NAMALWA (cell line): ENCODE results near the gene BCAP31.
A peak's percentile ranks its signal among the peaks of the same experiment; 100 is the strongest.
"Not testable (repeated sequence)": the region's sequence is repeated elsewhere in the genome, so short reads cannot be mapped to it uniquely, and the experiment has no call there.

ENCODE experiments used
- DNase-seq: peaks from one replicate; pipeline ENCODE4 v3.0.0-alpha.2; 2015; ENCODE audit warnings: low spot score

The BCAP31 gene

DNA sequence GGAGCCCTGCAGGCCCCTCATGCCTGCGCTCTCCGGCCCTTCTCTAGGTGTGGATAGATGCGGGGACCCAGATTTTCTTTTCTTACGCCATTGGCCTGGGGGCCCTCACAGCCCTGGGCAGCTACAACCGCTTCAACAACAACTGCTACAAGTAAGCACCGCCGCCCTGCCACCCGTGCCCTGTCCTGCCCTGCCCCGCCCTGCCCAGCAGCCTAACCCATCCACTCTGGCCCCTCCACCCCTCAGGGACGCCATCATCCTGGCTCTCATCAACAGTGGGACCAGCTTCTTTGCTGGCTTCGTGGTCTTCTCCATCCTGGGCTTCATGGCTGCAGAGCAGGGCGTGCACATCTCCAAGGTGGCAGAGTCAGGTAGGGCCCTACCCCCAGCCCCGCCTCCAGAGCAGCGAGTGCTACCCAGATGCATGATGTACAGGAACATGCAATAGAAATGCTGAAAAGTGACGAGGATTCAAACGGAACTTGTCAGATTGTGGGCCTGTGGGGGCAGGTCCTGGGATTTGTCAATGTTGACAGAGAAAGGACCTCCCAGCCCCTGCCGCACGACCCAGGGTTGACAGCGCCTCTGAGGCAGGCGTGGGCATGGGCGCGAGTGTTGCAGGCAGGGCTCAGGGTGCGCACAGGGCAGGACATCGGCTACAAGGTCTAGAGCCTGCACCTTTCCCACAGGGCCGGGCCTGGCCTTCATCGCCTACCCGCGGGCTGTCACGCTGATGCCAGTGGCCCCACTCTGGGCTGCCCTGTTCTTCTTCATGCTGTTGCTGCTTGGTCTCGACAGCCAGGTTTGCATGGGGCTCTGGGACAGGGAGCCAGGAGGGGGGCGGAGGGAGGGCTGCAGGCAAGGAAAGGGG is 30.7 kb downstream of the BCAP31 start:
- no peak for DNase-seq

DNA sequence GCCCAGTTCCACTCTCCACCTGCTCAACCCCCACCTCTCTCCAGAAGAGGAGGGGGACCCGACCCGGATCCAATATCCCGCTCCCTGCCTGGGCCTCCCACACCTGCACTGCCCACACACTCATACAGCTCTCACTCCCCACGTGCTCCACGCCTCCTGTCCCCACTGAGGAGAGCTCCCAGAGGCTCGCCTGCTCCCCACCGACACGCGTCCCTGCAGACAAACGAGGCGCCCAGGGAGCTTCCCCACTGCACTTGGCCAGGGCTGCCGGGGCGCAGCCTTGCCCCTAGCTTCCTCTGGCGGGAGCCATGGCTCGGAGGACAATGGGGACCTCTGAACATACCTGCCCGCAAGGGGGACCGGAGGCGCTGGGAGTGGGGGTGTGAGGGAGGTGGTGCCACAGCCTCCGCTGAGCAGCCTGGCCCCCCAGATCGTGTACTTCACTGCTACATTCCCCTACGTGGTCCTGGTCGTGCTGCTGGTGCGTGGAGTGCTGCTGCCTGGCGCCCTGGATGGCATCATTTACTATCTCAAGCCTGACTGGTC is 31.5 kb downstream of the BCAP31 start:
- DNase-seq: no peak

- no peak for DNase-seq
Observed at GRCh38 chrX:153692003-153692402, 32.2 kb downstream of the BCAP31 start.

- not testable (repeated sequence) for DNase-seq
Observed at GRCh38 chrX:153691032-153691827, 33.0 kb downstream of the BCAP31 start.

DNA sequence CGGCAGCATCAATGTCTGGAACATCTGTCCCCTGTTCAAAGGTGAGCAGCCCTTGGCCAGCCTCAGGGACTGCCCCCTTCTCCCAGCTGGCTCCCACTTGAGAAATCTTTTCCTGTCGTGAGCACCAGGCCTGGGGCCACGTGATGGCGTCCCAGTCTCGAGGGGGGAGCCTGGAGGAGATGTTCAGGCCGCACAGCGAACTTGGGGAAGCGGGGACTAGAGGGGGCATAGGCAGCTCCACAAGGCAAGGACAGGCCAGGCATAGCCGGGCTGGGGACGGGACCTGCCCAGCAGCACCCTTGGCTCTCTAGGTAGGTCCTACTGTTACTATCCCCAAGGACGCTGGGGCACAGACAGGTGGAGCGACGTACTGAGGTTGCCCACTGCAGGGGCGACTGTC is 33.7 kb downstream of the BCAP31 start:
- DNase-seq: no peak

- DNase-seq: no peak
Observed at GRCh38 chrX:153689654-153690465, 34.3 kb downstream of the BCAP31 start.

DNA sequence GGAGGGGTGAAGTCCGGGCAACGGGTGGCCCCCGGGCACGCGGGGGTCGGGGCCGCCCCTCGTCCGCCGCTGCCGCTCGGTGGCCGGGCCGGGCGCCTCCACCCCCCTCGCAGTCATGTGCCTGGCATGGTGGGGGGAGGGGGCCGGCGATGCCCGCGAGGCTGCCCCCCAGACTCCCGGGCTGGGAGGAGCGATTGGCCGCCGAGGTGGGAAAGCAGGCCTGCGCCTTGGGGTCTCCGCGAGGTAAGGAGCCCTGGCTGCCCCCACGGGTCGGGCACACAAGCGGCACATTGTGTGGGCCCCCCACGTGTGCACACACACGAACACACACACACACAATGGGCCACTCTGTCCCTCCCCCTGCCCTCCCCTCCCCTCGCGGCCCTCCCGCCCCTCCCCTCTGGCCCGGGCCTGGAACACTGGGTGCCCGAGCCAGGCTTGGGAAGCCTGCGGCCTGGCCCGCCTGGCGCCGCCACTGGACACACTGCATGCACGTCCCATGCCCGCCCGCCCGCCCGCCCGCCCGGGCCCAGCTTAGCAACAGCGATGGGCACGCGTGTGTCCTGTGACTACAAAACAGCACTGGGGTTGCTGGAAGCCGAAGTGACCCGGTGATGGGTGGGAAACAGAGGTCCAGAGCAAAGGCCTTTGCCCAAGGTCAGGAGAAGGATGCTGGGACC is 35.1 kb downstream of the BCAP31 start:
- DNase-seq: no peak

DNA sequence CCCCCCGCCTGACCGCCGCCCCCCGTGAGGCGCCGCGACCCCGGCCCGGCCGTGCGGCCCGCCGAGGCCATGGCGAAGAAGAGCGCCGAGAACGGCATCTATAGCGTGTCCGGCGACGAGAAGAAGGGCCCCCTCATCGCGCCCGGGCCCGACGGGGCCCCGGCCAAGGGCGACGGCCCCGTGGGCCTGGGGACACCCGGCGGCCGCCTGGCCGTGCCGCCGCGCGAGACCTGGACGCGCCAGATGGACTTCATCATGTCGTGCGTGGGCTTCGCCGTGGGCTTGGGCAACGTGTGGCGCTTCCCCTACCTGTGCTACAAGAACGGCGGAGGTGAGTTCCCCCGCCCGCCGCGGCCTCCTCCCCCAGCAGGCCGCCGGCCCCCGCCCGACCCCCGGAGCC is 35.7 kb downstream of the BCAP31 start:
- DNase-seq: no peak

DNA sequence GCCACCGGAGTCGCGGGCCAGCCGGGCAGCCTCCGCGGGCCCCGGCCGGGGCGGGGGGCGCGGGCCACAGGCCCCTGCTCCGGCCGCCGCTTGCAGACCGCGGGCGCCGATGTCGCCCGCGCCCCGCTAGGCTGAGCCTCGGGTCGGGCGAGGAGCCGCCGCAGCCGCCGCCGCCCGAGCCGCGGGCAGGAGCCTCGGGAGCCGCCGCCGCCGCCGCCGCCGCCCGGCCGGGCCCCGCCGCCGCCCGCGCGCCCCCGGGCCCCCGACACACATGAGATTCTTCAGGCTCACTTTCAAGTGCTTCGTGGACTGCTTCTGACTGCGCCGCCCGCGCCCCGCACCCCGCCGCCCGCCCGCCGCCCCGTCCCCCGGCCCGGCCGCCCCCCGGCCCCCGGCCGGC is 36.1 kb downstream of the BCAP31 start:
- DNase-seq: no peak

DNA sequence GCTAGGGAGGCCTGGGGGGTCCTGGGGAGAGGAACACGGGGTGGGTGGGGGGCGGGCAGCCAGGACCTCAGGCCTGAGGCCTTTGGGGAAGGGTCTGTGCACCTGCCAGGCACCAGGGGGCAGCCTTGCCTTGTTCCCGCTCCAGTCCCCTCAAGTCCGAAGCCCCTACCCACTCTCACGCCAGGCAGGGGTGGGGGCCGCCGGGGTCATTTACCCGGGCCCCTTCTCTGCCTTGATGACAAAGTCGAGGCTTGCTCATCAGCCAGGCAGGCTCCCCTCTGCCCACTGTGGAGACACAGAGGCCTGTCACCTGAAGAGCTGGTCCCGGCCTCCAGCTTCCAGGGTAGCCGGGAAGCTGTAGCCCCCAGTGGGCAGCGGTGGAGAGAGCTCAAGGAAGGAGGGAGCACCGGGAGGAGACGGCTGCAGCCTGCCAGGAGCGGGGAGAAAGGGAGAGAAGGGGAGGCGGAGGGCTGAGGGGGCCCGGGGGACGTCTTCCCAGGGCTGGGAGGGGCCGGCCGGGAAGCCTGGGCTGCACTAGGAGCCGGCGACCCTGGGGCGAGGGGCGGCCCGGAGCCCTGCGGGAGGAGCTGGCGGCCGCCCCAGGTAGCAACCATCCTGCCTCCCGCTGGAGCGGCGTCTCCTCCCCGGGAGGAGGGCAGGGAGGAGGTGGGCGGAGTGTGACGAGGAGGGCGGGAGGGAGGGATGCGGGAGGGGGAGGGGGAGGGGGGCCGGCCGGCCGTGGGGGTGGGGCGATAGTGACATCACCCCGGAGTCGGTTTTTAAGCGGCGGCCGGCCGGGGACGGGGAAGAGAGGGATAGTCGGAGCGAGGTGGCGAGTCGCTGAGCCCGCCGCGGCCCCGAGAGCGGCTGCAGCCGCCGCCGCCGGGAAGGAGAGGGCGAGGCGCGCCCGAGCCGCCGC is 36.8 kb downstream of the BCAP31 start, which contains the start of gene SLC6A8:
TSS of gene SLC6A8 (plus strand) at position 806 of the 919 bp plus-strand sequence. CDS start 649 bp downstream, outside the sequence.
- DNase-seq: peak; percentile 15

GRCh38 chrX:153686711-153687110 is 37.5 kb downstream of the BCAP31 start:
- DNase-seq: no peak

DNA sequence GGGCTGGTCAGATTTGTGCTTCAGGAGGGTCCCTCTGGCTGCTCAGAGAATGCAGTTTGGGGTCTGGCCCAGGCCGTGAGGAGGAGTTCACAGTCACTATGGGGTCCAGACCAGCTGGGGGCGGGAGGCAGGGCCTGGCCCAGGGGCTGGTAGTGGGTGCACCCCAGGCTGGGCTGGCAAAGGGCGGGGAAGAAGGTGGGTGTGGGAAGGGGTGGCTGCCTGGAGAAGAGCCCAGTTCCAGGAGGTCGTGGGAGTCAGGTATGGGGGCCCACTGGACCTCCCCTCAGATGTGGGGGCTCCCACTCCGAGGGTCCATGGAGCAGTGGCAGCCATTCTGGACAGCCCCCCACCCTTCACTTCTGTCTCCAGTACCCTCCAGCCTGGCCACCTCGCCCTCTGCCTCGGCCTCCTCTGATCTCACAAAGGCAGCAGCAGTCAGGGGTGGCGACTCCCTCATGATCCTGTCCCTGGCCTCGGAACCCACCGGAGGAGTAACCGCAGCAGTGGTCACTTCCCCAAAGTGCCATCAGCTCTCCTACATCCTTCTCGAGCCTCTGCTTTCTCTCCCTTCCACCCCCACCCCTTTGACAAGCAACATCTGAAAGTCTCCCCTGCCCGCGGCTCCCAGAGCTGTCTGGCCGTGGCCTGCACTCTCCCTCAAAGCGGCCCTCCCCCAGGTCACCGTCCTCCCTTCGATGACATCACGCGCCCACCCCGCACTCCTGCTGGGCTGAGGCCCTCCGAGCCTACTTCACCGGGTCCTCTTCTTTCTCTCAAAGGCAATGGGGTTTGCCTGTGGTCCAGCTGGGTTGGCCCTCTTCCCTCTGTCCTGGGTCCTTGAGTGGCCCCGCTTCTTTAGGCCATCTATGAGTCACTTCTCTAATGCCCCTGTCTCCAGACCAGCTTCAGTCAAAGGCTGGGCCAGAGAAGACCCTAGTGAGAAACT is 38.2 kb downstream of the BCAP31 start:
- DNase-seq: no peak

GRCh38 chrX:153685156-153685536 is 39.0 kb downstream of the BCAP31 start:
- DNase-seq: no peak

GRCh38 chrX:153684467-153685155 is 39.6 kb downstream of the BCAP31 start:
- no peak for DNase-seq

DNA sequence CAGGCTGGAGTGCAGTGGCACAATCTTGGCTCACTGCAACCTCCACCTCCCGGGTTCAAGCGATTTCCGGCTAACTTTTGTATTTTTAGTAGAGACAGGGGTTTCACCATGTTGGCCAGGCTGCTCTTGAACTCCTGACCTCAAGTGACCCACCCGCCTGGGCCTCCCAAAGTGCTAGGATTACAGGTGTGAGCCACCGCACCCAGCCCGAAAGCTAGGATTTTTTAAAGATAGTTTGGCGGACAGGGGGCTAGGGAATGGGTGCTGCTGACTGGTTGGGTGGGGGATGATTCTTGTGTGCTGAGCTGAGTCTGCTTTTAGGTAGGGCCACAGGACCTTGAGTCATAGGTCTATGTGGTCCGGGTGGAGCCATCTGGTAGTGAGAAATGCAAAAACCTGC is 40.7 kb downstream of the BCAP31 start:
- DNase-seq: not testable (repeated sequence)

- no peak for DNase-seq
Observed at GRCh38 chrX:153681175-153681574, 43.0 kb downstream of the BCAP31 start.

DNA sequence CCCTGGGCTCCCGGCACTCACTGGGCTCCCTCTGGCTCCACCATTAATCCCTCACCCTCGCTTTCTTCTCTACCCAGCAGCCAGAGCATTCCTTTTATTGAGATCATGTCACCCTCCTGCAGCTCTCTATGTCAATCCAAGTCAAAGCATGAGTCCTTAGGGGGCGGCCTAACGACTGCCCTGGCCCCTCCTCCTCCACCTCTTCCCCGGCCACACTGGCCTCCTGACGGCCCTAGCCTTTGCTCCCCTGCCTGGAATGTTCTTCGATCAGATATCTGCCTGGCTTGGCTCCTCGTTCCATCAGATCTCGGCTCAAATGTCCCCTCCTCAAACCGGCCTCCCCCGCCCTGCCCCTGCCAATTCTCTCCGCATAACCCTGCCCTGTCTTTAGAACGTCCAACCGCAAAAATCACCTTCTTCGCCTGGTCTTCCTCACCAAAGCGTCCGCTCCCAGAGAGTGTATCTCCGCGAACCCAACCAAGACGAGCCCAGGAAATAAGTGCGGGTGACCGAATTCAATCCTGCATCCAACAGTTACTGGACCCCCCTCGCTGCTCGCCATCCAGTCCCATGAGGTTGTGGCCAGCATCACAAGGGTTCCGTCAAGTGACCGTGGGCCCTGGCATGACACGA is 49.9 kb downstream of the BCAP31 start:
- no peak for DNase-seq
